EH (cell line): ENCODE measurements around the gene ERC2.

ENCODE experiments used
- DNase-seq: peaks from one replicate; pipeline ENCODE4 v3.0.0-alpha.2; 2015; ENCODE audit warnings: low read depth

The ERC2 gene

DNA sequence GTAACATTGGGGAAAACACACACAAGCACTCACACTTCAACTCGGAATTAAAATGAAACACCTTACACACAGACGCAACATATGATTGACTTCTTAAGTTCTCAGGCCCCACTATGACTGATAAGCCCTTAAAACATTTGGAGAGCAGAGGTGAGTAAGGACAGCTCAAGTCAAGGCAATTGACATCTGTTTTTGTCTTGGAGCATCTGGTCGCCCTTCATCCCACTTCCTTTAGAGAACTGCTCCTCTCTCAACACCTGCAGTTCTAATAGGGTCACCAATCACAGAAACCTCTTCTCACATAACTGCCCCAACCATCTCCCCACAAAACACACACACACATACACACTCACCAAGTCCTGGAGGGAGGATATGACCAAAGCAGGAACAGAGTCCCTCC lies 43.4 kb downstream of the ERC2 start:
- DNase-seq, result no peak

- DNase-seq, result no peak
Measured at GRCh38 chr3:56424336-56424735, 43.9 kb downstream of the ERC2 start.

DNA sequence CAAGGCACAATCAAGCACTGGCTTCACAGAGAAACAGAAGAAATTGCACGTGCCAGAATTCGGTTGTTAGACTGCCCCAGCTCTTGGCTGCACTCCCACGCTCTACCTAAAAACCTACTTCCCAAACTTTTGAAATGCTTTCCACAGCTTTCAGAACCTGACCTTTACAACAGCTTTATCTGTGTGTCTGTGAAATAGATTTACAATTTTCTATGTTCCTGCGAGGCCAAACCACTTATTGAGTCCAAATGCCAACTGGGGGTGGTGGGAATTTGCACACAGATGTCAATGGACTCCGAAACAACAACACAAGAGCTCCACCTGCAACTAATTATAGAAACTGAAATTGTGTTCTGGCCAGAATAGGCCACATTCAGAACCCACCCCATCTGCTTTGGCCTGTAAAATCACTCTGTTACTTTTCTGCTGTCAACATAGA lies 44.6 kb downstream of the ERC2 start:
- DNase-seq, result no peak

DNA sequence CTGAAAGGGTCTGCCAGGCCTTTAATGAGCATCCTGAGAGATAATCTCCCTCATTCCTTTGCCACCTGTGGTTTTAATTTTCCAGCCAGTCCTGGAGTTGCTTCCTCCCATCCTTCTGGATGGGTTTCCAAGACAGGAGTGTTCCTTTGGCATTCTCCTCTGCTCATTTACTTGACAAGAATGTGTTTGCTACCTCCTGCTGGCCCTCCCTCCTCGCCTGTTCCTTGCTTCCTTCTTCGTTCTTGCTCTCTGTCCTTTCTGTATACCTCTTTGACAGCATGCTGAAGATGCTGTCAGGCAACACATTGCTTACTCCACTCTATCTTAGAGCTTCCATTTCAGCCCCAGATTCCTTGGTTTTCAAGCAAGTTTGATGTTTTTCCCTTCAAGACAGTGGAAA lies 46.0 kb downstream of the ERC2 start:
- no peak for DNase-seq

DNA sequence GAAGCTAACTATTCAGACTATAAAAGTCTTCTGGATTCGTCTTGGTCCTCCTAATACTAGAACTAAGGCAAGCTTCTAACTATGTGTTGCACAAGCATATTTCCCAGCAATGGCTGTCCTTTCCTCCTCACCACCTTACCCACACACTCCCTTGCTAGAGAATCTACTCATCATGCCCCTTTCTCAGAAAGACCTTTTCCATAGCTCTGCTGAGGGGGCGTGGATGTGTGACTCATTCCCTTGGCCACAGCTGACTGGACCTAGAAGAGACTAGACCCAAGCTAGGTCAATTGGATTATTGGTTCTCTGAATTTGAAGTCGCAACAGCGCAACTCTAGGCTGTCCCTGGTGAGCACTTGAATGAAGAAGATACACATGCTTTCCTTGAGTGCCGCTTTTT lies 47.1 kb downstream of the ERC2 start:
- no peak for DNase-seq

DNA sequence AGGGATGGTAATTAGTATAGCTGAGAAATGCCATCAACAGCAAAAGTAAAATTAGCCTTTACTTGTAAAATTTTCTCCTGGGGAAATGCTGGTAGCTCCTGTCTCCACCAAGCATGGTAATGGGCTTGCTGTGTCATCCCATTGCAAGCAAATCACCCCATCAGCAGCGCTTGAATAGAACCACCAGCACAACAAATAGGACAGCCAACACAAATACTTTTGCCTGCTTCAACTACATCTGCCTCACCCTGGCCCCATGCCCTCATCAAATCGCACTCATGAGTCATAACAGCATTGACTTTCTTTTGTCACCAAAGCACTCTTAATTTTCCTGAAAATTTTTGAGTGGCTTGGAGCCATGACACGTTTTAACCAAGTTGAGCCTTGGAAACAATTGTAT lies 52.6 kb downstream of the ERC2 start:
- no peak for DNase-seq

GRCh38 chr3:56413911-56414310 lies 54.4 kb downstream of the ERC2 start:
- DNase-seq, result no peak

DNA sequence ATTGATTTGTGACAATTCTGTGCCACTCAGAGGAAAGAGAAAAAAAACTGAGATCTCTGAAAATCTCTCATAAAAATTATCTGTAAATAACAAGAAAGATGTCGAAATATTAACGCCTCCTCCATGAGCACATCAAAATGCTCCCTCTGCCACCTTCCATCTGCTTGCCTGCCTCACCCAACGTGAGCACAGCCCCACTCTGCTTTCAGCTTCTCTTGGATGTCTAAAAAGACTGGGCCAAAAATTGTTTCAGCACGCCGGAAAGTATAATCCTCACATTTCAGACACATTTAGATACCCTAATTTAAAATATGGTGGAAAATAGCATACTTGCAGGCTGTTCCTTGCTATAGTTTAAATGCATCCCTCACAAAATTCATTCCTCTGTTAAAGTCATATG lies 57.1 kb downstream of the ERC2 start:
- DNase-seq, result no peak

- DNase-seq, result no peak
Measured at GRCh38 chr3:56410576-56410975, 57.7 kb downstream of the ERC2 start.

DNA sequence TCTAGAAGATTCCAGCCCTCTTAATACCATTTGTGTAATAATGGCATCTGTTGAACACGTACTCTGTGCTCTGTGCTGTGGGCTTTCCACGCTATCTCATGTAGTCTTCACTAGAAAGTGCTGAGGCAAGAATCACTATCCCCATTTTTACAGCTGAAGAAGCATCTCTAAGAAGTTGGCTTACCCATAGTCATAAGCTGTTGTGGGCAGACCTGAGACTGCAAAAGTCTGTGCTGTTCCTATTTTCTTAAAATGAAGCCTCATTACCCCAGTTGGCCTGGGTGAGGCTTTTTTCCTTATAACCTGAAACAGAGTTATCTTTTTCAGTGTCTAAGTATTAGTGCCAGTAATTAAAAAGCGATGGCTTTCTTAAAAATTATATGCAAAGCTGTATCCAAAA lies 58.5 kb downstream of the ERC2 start:
- no peak for DNase-seq

- DNase-seq, result no peak
Measured at GRCh38 chr3:56408761-56409196, 59.5 kb downstream of the ERC2 start.

- no peak for DNase-seq
Measured at GRCh38 chr3:56406826-56407515, 61.3 kb downstream of the ERC2 start.

DNA sequence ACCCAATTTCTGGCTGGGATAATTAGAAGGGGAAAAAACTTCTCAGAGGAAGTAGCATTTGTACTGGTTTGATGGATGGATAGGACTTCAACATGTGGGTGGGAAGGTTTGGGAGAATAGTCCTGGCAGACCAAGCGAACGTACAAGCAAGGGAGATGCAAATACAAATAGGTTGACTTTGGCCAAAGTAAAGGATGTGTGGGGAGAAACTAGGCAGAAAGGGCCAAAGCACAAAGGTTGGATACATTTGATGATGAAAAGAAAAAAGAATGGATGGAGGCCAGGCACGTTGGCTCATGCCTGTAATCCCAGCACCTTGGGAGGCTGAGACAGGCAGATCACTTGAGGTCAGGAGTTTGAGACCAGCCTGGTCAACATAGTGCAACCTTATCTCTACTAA lies 63.4 kb downstream of the ERC2 start:
- no peak for DNase-seq

- no peak for DNase-seq
Measured at GRCh38 chr3:56398659-56399058, 69.6 kb downstream of the ERC2 start.

DNA sequence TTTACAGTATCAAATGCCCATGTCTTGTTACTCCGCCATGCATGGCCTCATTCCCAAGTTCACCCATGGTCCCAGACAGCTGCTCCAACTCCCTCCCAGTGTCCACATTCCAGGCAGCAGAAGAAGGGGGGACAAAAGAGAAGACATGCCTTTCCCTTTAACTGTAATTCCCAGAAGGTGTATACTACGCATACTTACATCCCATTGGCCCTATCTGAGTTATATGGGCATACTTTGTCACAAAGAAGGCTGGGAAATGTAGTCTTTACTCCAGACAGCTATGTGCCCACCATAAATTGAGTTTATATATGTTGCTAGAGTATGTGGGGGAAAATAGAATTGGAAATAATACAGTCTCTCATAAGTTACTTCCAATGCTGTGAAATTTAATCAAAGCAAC lies 70.5 kb downstream of the ERC2 start:
- no peak for DNase-seq

DNA sequence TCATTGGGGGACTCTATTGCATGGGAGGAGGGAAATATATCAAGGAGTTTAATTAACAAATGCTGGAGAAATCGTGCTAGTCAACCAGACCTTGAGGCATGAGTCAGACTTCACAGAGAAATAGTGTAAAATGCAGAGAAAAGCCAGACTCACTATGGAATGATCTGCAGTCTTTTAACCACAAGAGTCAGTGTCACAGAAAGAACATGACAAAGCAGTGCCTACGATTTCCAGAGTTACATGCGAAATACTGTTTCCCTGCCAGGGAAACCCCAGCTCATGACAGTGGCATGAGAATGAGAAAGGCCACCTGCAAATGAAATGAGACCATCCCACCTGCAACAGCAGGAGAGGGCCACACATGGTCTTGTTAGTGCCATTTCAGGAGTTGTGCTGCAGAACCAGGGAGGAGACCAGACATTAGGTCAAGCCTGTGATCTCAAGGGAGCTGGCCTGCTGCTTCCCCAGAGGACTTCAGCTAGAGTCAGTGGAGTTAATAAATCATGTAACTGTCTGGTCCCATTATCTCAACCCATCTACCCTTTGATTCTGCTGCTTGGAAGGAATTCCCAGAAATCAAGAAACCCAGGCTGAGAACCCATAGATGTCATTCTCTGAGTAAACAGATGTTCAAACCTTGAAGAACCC lies 79.0 kb downstream of the ERC2 start:
- no peak for DNase-seq

GRCh38 chr3:56383092-56383491 lies 85.2 kb downstream of the ERC2 start:
- no peak for DNase-seq

- DNase-seq, result no peak
Measured at GRCh38 chr3:56379723-56380287, 88.5 kb downstream of the ERC2 start.

DNA sequence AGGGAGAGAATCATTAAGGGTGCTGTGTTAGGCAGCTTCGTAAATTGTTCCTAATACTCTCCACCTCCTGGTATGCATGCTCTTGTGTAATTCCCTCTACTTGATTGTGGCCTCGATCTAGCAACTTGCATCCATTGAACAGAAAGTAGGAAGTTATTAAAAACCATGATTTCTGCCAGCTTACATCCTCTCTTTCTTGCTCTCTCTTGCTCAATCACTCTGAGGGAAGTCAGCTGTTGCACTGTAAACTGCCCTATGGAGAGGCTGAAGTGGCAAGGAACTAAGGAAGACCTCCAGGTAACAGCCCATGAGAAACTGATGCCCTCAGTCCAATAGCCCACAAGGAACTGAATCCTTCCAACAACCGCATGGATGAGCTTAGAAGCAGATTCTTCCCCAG lies 92.6 kb downstream of the ERC2 start:
- DNase-seq, result no peak

GRCh38 chr3:56373386-56373785 lies 94.9 kb downstream of the ERC2 start:
- no peak for DNase-seq

DNA sequence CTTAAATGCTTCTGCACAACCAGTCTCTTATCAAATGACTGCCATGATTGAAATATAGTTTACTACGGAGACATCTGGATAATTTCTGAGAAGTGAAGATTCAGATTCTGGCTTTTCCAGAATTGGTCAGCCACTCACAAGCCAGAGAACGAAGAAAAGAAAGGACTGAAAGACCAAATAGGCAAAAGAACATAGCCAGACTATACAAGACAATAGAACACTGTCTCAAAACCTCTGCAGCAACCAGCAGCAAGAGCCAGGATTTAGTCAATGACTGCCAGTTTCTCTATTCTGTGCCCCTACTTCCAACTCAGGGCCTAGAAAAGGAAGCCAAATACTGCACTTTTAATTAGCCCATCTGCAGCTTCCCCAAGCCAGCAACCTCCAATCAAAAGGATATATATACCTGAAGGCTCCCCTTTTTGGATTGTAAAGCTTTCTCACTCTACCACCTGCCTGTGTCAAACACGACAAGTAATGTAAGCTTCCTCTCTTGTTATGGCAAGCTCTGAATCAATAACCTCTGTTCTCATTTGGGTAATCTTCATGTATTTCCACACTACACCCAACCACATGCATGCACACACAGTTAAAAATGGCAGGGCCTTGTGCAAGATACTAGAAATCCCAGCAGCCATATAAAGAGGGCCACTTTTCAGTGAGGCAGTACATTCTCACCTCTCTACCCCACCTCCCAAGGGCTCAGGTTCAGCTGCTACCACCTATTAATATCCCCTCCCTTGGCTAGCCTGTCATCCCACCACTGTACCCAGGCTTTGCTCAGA lies 97.1 kb downstream of the ERC2 start:
- no peak for DNase-seq

DNA sequence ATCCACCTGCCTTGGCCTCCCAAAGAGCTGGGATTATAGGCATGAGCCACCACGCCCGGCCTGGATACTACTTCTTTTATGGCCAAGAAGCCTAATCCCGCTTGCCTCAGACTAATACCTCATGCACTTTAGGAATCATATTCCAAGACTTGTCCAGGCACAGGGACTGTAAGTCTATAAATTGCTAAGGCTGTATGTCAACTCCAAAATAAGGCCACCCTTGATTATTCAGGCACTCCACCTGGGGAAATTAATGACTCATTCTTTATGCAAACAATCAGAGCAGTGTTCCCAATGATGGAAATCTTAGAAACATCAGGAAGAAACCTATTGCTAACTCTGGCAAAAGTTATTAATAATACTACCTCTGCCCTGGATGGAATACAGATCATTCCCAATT lies 98.4 kb downstream of the ERC2 start:
- DNase-seq, result no peak

GRCh38 chr3:56368846-56369245 lies 99.4 kb downstream of the ERC2 start:
- DNase-seq, result no peak
